Transverse colon (tissue), 4 donors: Measurements from ENCODE around the gene PRLH. TPM values are rescaled to one million over a fixed set of nuclear protein-coding genes. Genes with fewer than 3 reads are reported as not detected.

Source experiments
- DNase-seq: peaks from one replicate; pipeline ENCODE4 v3.0.0-alpha.2; 2019
- H3K27ac ChIP-seq, 4 donors: fragments of 200-600 bp; sonication (generic); 2 replicates each; pipeline ENCODE4 v1.5.1; 2016 to 2018; ENCODE audit warnings: inconsistent platforms in 4 of 4
- H3K27me3 ChIP-seq: fragments of 200-600 bp; sonication (generic); 2 replicates; pipeline ENCODE4 v1.5.1; 2017; ENCODE audit warnings: inconsistent platforms
- H3K36me3 ChIP-seq, 4 donors: fragments of 200-600 bp; sonication (generic); 2 replicates each; pipeline ENCODE4 v1.5.1; 2017 to 2019; ENCODE audit warnings: inconsistent platforms in 4 of 4
- H3K4me1 ChIP-seq, 4 donors: fragments of 200-600 bp; sonication (generic); 2 replicates each; pipeline ENCODE4 v1.5.1; 2017 to 2020; ENCODE audit warnings: inconsistent platforms in 4 of 4
- H3K4me3 ChIP-seq, 4 donors: fragments of 200-600 bp; sonication (generic); 1 replicate in 1 of 4; 2 replicates in 3 of 4; pipeline versions ENCODE4 v1.5.1 to v1.6.1; 2017 to 2019; ENCODE audit warnings: inconsistent platforms in 4 of 4
- H3K9me3 ChIP-seq, 2 donors: fragments of 200-600 bp; sonication (generic); 2 replicates each; pipeline ENCODE4 v1.5.1; 2017 to 2019; ENCODE audit warnings: inconsistent platforms in 2 of 2
- EP300 ChIP-seq: sonication (generic); formaldehyde crosslinking; IDR thresholded peaks from one replicate; pipeline ENCODE4 v1.6.1; 2017; ENCODE audit warnings: antibody characterized with exemption, low read depth
- POLR2A ChIP-seq: fragments of 450-650 bp; IDR thresholded peaks from one replicate; pipeline ENCODE4 v1.6.1; 2016; ENCODE audit warnings: antibody characterized with exemption, mild to moderate bottlenecking, moderate library complexity
- POLR2AphosphoS5 ChIP-seq, 3 donors: sonication (generic); formaldehyde crosslinking; IDR thresholded peaks; one replicate each; pipeline ENCODE4 v1.6.1; 2016; ENCODE audit warnings: antibody characterized with exemption in 3 of 3
- WGBS, 2 donors: methylation state at CpG; one replicate each; pipeline ENCODE4 v1.1.5; 2018; ENCODE audit warnings: low coverage in 1 of 2; 5-methylcytosine and 5-hydroxymethylcytosine counted together
- in situ Hi-C, 4 donors: fragments of 200-750 bp; cut with MboI; loops; one replicate each; pipeline versions ENCODE4 v1.15.0 to v1.15.1; 2017; ENCODE audit warnings: low sequenced_read_pairs in 3 of 4, low pct_ligation_motif_present in 1 of 4, low pct_unique_long_range_greater_than_20kb in 1 of 4
- intact Hi-C: fragments of 100-400 bp; cut with DNase I; formaldehyde crosslinking; loops from one replicate; pipeline ENCODE4 v1.15.1; 2023; ENCODE audit warnings: low total_unique reads
- total RNA-seq, 4 donors: library from RNA; depleted of rRNA; stranded (reverse); fragments of >200 nt; gene quantifications; one replicate each; pipeline ENCODE4 v1.1.0, GENCODE V29; 2016
- TF ChIP-seq, protein P1 (sequence below), 5 experiments: fragments of 200-600 bp in 3 of 5; fragments of 450-650 bp in 2 of 5; sonication (generic) in 3 of 5; IDR thresholded peaks; 1 replicate in 2 of 5; 2 replicates in 3 of 5; pipeline ENCODE4 v1.5.1; 2016 to 2017; ENCODE audit warnings: antibody characterized with exemption in 5 of 5, inconsistent platforms in 3 of 5, mild to moderate bottlenecking in 2 of 5, moderate library complexity in 1 of 5

The PRLH gene, protein sequence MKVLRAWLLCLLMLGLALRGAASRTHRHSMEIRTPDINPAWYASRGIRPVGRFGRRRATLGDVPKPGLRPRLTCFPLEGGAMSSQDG
- not detected for total RNA-seq

DNA sequence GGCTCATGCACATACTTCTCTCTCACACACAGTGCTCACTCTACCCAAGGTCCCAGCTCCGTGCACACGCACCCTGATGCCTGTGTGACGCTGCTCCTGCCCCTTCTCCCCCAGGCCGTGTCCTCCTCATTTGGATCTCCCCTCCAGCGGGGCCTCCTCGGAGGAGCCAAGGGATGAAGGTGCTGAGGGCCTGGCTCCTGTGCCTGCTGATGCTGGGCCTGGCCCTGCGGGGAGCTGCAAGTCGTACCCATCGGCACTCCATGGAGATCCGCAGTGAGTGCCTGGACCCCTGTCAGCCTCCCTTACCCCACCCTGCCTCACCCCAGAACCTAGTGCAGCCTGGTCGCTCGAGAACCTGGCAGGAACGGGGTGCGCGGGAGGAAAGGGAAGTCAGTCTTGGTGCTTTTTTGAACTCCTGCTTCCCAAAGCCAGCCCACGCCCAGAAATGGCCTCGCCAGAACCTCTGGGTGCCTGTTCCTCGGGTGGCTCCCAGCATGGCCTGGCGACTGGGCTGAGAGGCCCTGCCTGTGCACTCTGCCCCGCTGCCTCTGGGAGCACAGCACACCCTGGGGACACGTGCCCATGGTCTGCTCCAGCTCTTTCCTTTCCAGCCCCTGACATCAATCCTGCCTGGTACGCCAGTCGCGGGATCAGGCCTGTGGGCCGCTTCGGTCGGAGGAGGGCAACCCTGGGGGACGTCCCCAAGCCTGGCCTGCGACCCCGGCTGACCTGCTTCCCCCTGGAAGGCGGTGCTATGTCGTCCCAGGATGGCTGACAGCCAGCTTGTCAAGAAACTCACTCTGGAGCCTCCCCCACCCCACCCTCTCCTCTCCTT, at the start of gene PRLH:
Gene PRLH (plus strand): TSS at position 174 of the 835 bp plus-strand sequence. CDS start 0 bp downstream, at position 174.
- H3K4me1 ChIP-seq = peaks cover 0 to under 1% (median 0%) of the 10 kb centered on the region in 4 donors
- H3K27ac ChIP-seq = no peak within 1 kb of the TSS
- H3K36me3 ChIP-seq = no peaks in the 10 kb centered on the region
- TF ChIP-seq EP300 = no peak
- TF ChIP-seq POLR2A = no peak
- intact Hi-C loops (no loop called here), in situ Hi-C loops (loop anchor here in 2 of 4 donors (5.0 to 25.0 kb wide), 3 partner anchors 49 to 404 kb away; no protein-coding TSS in a partner anchor)
- WGBS, 2 donors = 82% methylated on average over 32 of the region's 32 CpGs; no CpG with 5 or more reads in 1 of the 2 donors
- H3K9me3 ChIP-seq = no peaks in the 10 kb centered on the region
- no peak for DNase-seq
- peaks cover 12% of the 10 kb centered on the region for H3K27me3 ChIP-seq
- no peak within 1 kb of the TSS for H3K4me3 ChIP-seq

DNA sequence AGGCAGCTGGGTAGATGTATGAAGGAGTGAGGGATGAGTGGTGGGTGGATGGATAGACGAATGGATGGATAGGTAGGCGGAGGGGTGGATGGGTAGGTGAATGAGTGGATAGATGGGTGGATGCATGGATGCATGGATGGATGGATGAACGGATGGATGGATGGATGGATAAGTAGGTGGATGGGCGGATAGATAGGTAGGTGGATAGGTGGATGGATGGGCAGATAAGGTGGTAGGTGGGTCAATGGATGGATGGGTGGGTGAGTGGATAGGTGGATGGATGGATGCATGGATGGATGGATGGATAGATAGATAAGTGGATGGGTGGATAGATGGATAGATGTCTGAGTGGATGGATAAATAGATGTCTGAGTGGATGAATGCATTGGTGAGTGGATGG, 49.2 kb upstream of the PRLH start:
- WGBS, 2 donors = 65 to 91% methylated on average over 4 of the region's 4 CpGs
- DNase-seq = no peak
- peaks cover 0 to 13% (median 6%) of the 10 kb centered on the region in 4 donors for H3K4me1 ChIP-seq
- no peaks in the 10 kb centered on the region for H3K36me3 ChIP-seq
- H3K4me3 ChIP-seq = no peak overlapping the region
- no peaks in the 10 kb centered on the region for H3K27me3 ChIP-seq
- intact Hi-C loops = no loop called here
- no peaks in the 10 kb centered on the region for H3K9me3 ChIP-seq
- in situ Hi-C loops = loop anchor here in 2 of 4 donors (5.0 to 10.0 kb wide), 2 partner anchors 48 to 50 kb away; partner anchors contain the start of gene PRLH (in 2 of the 2)
- TF ChIP-seq, protein P1, sequence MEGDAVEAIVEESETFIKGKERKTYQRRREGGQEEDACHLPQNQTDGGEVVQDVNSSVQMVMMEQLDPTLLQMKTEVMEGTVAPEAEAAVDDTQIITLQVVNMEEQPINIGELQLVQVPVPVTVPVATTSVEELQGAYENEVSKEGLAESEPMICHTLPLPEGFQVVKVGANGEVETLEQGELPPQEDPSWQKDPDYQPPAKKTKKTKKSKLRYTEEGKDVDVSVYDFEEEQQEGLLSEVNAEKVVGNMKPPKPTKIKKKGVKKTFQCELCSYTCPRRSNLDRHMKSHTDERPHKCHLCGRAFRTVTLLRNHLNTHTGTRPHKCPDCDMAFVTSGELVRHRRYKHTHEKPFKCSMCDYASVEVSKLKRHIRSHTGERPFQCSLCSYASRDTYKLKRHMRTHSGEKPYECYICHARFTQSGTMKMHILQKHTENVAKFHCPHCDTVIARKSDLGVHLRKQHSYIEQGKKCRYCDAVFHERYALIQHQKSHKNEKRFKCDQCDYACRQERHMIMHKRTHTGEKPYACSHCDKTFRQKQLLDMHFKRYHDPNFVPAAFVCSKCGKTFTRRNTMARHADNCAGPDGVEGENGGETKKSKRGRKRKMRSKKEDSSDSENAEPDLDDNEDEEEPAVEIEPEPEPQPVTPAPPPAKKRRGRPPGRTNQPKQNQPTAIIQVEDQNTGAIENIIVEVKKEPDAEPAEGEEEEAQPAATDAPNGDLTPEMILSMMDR (IDR thresholded peaks at IDR 0.05) = no peak
- no peak for TF ChIP-seq POLR2A
- TF ChIP-seq EP300 = no peak
- no peak for TF ChIP-seq POLR2AphosphoS5 (IDR thresholded peaks at IDR 0.05)
- H3K27ac ChIP-seq = no peak overlapping the region

DNA sequence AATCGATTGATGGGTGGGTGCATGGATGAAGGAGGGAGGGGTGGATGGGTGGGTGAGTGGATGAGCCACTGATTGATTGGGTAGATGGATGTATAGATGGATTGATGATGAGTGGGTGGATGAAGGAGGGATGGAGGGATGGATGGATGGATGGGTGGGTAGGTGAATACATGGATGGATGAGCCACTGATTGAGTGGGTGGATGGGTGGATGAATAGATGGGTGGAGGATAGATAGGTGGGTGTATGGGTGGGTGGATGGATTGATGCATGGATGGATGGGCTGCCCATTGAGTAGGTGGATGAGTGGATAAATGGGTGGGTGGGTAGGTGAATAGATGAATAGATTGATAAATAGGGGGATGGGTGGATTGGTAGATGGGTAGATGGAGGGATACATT, 48.4 kb upstream of the PRLH start:
- Histone ChIP-seq H3K27me3 (no peaks in the 10 kb centered on the region), H3K4me3 (no peak overlapping the region), H3K27ac (no peak overlapping the region), H3K4me1 (peaks cover 0 to 5% (median 4%) of the 10 kb centered on the region in 4 donors), H3K9me3 (no peaks in the 10 kb centered on the region), H3K36me3 (no peaks in the 10 kb centered on the region)
- DNase-seq = no peak
- in situ Hi-C loops (loop anchor here in 2 of 4 donors (5.0 to 10.0 kb wide), 2 partner anchors 47 to 49 kb away; partner anchors contain the start of gene PRLH (in 2 of the 2)), intact Hi-C loops (no loop called here)
- no peak for TF ChIP-seq EP300
- TF ChIP-seq POLR2A = no peak
- TF ChIP-seq, protein P1 (IDR thresholded peaks at IDR 0.05) = no peak
- TF ChIP-seq POLR2AphosphoS5 (IDR thresholded peaks at IDR 0.05) = no peak
- 81 to 90% methylated on average over 1 of the region's 1 CpG for WGBS, 2 donors

DNA sequence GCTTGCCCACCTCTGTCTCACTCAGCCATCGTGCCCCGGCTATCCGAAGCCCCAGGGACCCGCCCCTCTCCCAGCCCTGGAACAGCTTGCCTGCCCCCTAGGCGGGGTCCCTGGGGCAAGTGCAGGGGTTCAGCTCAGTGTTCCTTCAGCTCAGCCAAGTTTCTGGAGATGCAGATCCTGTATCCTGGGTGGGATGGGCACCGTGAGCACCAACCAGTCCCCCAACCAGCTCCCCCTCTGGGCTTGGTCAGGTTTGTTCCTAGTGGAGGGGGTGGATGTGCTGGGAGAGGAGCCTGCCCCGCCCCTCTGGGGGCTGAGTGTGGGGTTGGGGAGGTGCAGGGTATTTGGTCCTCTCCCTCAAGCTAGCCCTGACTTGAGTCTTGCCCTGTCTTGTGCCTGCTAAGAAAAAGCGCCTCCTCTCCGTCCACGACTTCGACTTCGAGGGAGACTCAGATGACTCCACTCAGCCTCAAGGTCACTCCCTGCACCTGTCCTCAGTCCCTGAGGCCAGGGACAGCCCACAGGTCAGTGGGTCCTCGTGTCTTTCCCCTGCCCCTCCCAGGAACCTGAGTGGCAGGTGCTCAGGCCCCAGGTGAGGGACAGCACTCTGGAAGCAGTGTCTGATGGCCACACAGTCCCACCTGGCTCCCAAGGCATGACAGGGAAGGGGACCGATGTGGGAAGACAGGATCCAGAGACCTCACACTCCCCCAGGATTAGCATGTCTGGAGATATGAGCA, 46.7 kb upstream of the PRLH start:
- H3K36me3 ChIP-seq = no peaks in the 10 kb centered on the region
- no peaks in the 10 kb centered on the region for H3K27me3 ChIP-seq
- no peak overlapping the region for H3K4me3 ChIP-seq
- H3K27ac ChIP-seq = no peak overlapping the region
- TF ChIP-seq EP300 = no peak
- TF ChIP-seq POLR2AphosphoS5 (IDR thresholded peaks at IDR 0.05) = no peak
- TF ChIP-seq, protein P1 (IDR thresholded peaks at IDR 0.05) = no peak
- TF ChIP-seq POLR2A = no peak
- intact Hi-C loops (no loop called here), in situ Hi-C loops (loop anchor here in 2 of 4 donors (5.0 to 10.0 kb wide), 2 partner anchors 45 to 48 kb away; partner anchors contain the start of gene PRLH (in 2 of the 2))
- 79% methylated on average over 14 of the region's 14 CpGs; no CpG with 5 or more reads in 1 of the 2 donors for WGBS, 2 donors
- no peak for DNase-seq
- H3K4me1 ChIP-seq = no peaks in the 10 kb centered on the region
- H3K9me3 ChIP-seq = no peaks in the 10 kb centered on the region
